HFFc6 (cell line): ENCODE results near the gene TPI1. TPM values are rescaled to one million over a fixed set of nuclear protein-coding genes. Genes with fewer than 3 reads are reported as not detected.
"Not testable (repeated sequence)": the region's sequence is repeated elsewhere in the genome, so short reads cannot be mapped to it uniquely, and the experiment has no call there.

Experiments
- DNase-seq: peaks from one replicate; pipeline ENCODE4 v3.0.0-alpha.2; 2018
- H3K27ac Mint-ChIP-seq: 2 replicates; pipeline ENCODE4 v1.8.0; 2020; ENCODE audit warnings: mild to moderate bottlenecking, mixed read lengths
- H3K27me3 Mint-ChIP-seq: 2 replicates; pipeline ENCODE4 v1.8.0; 2021; ENCODE audit warnings: mild to moderate bottlenecking, moderate library complexity, mixed read lengths; ENCODE audit not compliant: insufficient read depth
- H3K36me3 Mint-ChIP-seq: 2 replicates; pipeline ENCODE4 v1.8.0; 2021; ENCODE audit warnings: low read depth, mixed read lengths
- H3K4me1 Mint-ChIP-seq: 2 replicates; pipeline ENCODE4 v1.8.0; 2020; ENCODE audit warnings: low read depth, mixed read lengths
- H3K4me3 Mint-ChIP-seq: 2 replicates; pipeline ENCODE4 v1.8.0; 2020; ENCODE audit warnings: mild to moderate bottlenecking, moderate library complexity, mixed read lengths
- H3K9me3 Mint-ChIP-seq: 2 replicates; pipeline ENCODE4 v1.8.0; 2020; ENCODE audit warnings: mild to moderate bottlenecking, mixed read lengths
- total RNA-seq, 6 experiments: library from RNA; stranded (reverse); fragmentation: NEBNext Ultra II Directional; extraction: Animal tissue kit (Norgen Biotek cat#: 25700); gene quantifications; 2 replicates in 1 of 6; 3 replicates in 5 of 6; pipeline ENCODE4 v1.2.3, GENCODE V29; 2021
- TF ChIP-seq, protein P1 (sequence below): fragments of 200-600 bp; sonication (generic); IDR thresholded peaks from 2 replicates; pipeline ENCODE4 v1.5.0; 2021; ENCODE audit warnings: antibody characterized with exemption, mild to moderate bottlenecking

TPI1 gene
- total RNA-seq, 6 experiments from 2014 or later, result 853 to 931 (median 870) TPM

DNA sequence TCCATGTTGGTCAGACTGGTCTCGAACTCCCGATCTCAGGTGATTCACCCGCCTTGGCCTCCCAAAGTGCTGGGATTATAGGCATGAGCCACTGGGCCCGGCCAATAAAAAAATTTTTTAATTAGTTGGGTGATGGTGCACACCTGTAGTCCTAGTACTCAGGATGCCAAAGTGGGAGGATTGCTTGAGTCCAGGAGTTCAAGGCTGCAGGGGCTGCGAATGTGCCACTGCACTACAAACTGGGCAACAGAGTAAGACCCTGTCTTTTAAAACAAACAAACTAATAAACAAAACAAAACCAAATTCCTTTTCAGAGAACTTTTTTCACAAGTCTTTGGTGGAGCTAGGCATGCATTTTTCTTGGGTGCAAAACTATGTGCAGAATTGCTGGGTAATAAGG is 15.9 kb downstream of the TPI1 start:
- Mint-ChIP-seq H3K4me1 (no peaks in the 10 kb centered on the region), H3K27me3 (0 out of 2 replicates have a peak, but pooled peaks cover 2% of the 10 kb centered on the region), H3K4me3 (no peak overlapping the region), H3K27ac (no peak overlapping the region), H3K36me3 (no peaks in the 10 kb centered on the region), H3K9me3 (no peaks in the 10 kb centered on the region)
- no peak for DNase-seq
- TF ChIP-seq, protein P1, sequence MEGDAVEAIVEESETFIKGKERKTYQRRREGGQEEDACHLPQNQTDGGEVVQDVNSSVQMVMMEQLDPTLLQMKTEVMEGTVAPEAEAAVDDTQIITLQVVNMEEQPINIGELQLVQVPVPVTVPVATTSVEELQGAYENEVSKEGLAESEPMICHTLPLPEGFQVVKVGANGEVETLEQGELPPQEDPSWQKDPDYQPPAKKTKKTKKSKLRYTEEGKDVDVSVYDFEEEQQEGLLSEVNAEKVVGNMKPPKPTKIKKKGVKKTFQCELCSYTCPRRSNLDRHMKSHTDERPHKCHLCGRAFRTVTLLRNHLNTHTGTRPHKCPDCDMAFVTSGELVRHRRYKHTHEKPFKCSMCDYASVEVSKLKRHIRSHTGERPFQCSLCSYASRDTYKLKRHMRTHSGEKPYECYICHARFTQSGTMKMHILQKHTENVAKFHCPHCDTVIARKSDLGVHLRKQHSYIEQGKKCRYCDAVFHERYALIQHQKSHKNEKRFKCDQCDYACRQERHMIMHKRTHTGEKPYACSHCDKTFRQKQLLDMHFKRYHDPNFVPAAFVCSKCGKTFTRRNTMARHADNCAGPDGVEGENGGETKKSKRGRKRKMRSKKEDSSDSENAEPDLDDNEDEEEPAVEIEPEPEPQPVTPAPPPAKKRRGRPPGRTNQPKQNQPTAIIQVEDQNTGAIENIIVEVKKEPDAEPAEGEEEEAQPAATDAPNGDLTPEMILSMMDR, result no peak

DNA sequence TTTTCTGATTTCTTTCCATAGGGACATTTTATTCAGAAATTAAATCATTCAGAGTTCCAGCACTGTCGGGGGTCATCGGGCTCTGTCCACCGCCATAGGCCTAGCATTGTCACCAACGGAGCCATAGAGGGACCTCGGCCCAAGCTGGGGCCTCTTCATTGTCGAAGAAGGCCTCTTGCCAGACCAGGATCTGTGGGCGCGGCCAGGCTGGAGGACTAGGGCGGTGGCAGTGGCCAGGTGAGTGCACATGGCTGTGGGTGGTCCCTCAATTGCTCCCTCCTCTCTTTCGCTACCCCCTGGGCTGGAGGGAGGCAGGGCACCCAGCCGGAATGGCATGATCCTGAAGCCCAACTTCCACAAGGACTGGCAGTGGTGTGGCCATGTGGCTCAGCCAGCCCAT is 16.4 kb downstream of the TPI1 start:
- Mint-ChIP-seq H3K4me1 (no peaks in the 10 kb centered on the region), H3K27me3 (0 out of 2 replicates have a peak, but pooled peaks cover 2% of the 10 kb centered on the region), H3K27ac (no peak overlapping the region), H3K36me3 (no peaks in the 10 kb centered on the region), H3K4me3 (no peak overlapping the region), H3K9me3 (no peaks in the 10 kb centered on the region)
- TF ChIP-seq, protein P1, result no peak
- no peak for DNase-seq

DNA sequence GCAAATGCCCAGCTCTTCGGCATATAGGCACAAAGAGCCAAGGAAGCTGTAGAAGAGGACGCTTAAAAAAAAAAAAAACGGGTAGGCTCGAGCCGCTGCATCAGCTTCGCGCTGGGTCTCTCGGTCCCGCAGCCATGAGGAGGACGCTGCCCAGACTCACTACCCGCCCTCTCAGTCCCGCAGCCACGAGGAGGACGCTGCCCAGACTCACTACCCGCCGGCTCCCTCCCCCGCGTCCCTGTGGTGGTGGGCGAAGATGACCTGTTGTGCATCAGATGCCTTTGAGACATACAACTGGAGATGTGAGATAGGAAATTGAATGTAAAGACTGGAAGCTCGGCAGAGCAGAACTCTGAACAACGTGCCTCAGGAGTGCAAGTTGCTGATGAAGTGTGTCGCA is 17.2 kb downstream of the TPI1 start:
- Mint-ChIP-seq H3K4me1 (no peaks in the 10 kb centered on the region), H3K36me3 (no peaks in the 10 kb centered on the region), H3K4me3 (no peak overlapping the region), H3K9me3 (no peaks in the 10 kb centered on the region), H3K27me3 (0 out of 2 replicates have a peak, but pooled peaks cover 2% of the 10 kb centered on the region), H3K27ac (no peak overlapping the region)
- TF ChIP-seq, protein P1, result no peak
- no peak for DNase-seq

DNA sequence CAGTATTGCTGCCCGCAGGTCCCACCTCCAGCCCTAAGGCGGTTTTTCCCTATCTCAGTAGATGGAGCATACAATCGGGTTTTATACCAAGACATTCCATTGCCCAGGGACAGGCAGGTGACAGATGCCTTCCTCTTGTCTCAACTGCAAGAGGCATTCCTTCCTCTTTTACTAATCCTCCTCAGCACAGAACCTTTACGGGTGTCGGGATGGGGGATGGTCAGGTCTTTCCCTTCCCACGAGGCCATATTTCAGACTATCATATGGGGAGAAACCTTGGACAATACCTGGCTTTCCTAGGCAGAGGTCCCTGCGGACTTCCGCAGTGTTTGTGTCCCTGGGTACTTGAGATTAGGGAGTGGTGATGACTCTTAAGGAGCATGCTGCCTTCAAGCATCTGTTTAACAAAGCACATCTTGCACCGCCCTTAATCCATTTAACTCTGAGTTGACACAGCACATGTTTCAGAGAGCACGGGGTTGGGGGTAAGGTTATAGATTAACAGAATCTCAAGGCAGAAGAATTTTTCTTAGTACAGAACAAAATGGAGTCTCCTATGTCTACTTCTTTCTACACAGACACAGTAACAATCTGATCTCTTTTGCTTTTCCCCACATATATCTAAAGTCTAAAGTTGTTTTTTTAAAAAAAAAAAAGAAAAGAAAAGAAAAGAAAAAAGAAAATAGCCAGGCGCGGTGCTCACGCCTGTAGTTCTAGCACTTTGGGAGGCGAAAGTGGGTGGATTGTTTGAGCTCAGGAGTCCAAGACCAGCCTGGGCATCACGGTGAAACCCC is 19.1 kb downstream of the TPI1 start:
- peaks cover 11% of the 10 kb centered on the region for H3K4me1 Mint-ChIP-seq
- H3K36me3 Mint-ChIP-seq, H3K4me3 Mint-ChIP-seq, H3K9me3 Mint-ChIP-seq, H3K27ac Mint-ChIP-seq, DNase-seq, H3K27me3 Mint-ChIP-seq: not testable (repeated sequence)

DNA sequence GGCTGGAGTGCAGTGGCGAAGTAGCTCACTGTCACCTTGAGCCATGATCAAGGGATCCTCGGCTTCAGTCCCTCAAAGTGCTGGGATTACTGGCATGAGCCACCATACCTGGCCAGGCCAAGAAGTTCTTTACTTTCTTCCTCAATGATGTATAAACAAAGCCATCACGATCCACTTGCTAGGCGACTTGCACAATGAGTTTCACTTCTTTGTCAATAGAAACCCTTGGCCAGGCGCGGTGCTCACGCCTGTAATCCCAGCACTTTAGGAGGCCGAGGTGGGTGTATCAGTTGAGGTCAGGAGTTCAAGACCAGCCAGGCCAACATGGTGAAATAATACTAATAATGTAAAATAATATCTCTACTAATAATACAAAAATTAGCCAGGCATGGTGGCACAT is 20.1 kb downstream of the TPI1 start:
- Mint-ChIP-seq H3K4me1 (peaks cover 15% of the 10 kb centered on the region), H3K27ac (no peak overlapping the region), H3K4me3 (no peak overlapping the region), H3K36me3 (0 out of 2 replicates have a peak, but pooled peaks cover 4% of the 10 kb centered on the region), H3K9me3 (no peaks in the 10 kb centered on the region), H3K27me3 (no peaks in the 10 kb centered on the region)
- DNase-seq, result no peak
- TF ChIP-seq, protein P1, result no peak

DNA sequence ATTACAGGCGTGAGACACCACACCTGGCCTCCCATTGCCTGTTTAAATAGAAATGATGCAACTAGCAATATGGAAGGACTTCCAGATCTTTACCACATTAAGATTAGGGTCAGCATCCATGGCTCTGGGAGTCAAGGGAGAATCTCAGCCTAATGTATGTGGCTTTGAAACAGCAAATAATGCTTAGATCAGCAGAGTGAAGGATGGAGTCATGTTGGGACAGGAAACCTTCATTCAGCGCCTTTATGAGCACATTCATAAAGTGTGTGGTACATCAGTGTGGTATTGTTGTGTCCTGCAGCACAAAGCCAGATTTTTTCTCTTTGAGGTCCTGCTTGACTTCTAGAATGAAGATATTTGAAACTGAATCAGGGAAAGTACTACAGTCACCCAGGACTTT is 21.0 kb downstream of the TPI1 start:
- Mint-ChIP-seq H3K4me3 (no peak overlapping the region), H3K27me3 (no peaks in the 10 kb centered on the region), H3K9me3 (no peaks in the 10 kb centered on the region), H3K4me1 (peaks cover 15% of the 10 kb centered on the region), H3K36me3 (0 out of 2 replicates have a peak, but pooled peaks cover 4% of the 10 kb centered on the region), H3K27ac (no peak overlapping the region; the same call in 1 of the 2 replicates)
- no peak for DNase-seq
- TF ChIP-seq, protein P1, result no peak

DNA sequence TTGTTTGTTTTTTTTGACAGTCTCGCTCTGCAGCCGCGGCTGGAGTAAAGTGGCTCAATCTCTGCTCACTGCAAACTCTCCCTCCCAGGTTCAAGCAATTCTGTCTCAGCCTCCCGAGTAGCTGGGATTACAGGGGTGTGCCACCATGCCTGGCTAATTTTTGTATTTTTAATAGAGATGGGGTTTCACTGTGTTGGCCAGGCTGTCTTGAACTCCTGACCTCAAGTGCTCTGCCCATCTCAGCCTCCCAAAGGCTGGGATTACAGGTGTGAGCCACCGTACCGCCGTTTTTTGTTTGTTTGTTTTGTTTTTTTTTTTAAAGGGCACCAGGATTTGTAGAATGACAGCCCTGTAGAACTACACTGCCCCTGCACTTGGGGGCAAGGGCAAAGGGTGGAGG is 21.5 kb downstream of the TPI1 start:
- not testable (repeated sequence) for DNase-seq, H3K9me3 Mint-ChIP-seq, H3K36me3 Mint-ChIP-seq, H3K27me3 Mint-ChIP-seq, H3K27ac Mint-ChIP-seq, H3K4me3 Mint-ChIP-seq
- H3K4me1 Mint-ChIP-seq, result peaks cover 15% of the 10 kb centered on the region

DNA sequence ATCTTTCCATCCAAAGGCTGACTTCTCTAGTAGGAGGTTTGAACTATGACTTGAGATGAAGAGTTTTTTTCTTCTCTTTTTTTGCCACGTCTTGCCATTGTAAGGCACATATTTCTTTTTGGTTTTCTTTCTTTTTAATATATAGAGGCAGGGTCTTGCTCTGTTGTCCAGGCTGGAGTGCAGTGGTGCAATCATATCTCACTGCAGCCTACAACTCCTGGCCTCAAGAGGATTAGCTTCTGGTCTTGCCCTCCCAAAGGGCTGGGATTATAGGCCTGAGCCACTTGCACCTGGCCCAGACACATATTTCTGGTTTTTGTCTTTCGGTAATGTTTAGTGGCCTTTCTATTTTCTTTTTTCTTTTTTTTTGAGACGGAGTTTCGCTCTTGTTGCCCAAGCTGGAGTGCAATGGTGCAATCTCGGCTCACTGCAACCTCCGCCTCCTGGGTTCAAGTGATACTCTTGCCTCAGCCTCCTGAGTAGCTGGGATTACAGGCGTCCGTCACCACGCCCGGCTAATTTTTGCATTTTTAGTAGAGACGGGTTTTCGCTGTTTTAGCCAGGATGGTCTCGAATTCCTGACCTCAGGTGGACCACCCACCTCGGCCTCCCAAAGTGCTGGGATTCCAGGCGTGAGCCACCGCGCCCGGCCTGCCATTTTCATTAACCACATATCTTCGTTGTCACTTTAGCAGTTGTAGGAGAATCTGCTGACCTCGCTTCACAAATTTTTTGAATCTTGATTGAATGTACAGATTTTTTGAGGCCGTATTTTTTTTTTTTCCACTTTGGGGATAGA is 22.6 kb downstream of the TPI1 start:
- not testable (repeated sequence) for DNase-seq, H3K27me3 Mint-ChIP-seq, H3K36me3 Mint-ChIP-seq, H3K9me3 Mint-ChIP-seq
- Mint-ChIP-seq H3K4me1 (peaks cover 15% of the 10 kb centered on the region), H3K4me3 (peak overlapping the region; percentile 86), H3K27ac (peak overlapping the region; percentile 99)
